Testis (tissue), 3 donors: ENCODE data around the gene HOXA5. TPM values are rescaled to one million over a fixed set of nuclear protein-coding genes. Genes with fewer than 3 reads are reported as not detected.

Experiments
- DNase-seq: peaks from one replicate; pipeline ENCODE4 v3.0.0-alpha.2; 2019
- H3K27ac ChIP-seq, 2 donors: fragments of 200-600 bp; sonication (generic); one replicate each; pipeline ENCODE4 v1.5.1; 2019
- H3K27me3 ChIP-seq: fragments of 200-600 bp; sonication (generic); one replicate; pipeline ENCODE4 v1.5.1; 2019
- H3K36me3 ChIP-seq: fragments of 200-600 bp; sonication (generic); one replicate; pipeline ENCODE4 v1.5.1; 2017; ENCODE audit warnings: low read depth; ENCODE audit errors: missing control alignments
- H3K4me1 ChIP-seq: fragments of 200-600 bp; sonication (generic); one replicate; pipeline ENCODE4 v1.5.1; 2019
- H3K4me3 ChIP-seq, 2 donors: fragments of 200-600 bp; sonication (generic); one replicate each; pipeline ENCODE4 v1.5.1; 2017 to 2019
- H3K9me3 ChIP-seq: fragments of 200-600 bp; sonication (generic); one replicate; pipeline ENCODE4 v1.5.1; 2017
- CTCF ChIP-seq, 3 experiments: fragments of 450-650 bp in 2 of 3; fragments of 200-600 bp in 1 of 3; sonication (generic) in 1 of 3; IDR thresholded peaks; one replicate each; pipeline ENCODE4 v1.5.1; 2016 to 2019; ENCODE audit warnings: antibody characterized with exemption in 3 of 3, mild to moderate bottlenecking in 2 of 3, moderate library complexity in 1 of 3
- POLR2A ChIP-seq: fragments of 450-650 bp; IDR thresholded peaks from one replicate; pipeline ENCODE4 v1.6.1; 2017; ENCODE audit warnings: antibody characterized with exemption, mild to moderate bottlenecking, moderate library complexity
- WGBS, 2 donors: methylation state at CpG; one replicate each; pipeline ENCODE4 v1.1.5; 2018; 5-methylcytosine and 5-hydroxymethylcytosine counted together
- intact Hi-C: fragments of 100-400 bp; cut with DNase I; formaldehyde crosslinking; loops from one replicate; pipeline ENCODE4 v1.15.1; 2023; ENCODE audit warnings: low total_unique reads
- polyA plus RNA-seq: library from polyadenylated mRNA; stranded (reverse); fragments of 350-450 nt; fragmentation: Illumina TruSeq; extraction: RNeasy Lipid Tissue Mini Kit (QIAGEN cat#74804); gene quantifications from one replicate; pipeline ENCODE4 v1.2.3, GENCODE V29; 2014; ENCODE audit warnings: low read depth, low replicate concordance; ENCODE audit not compliant: insufficient read depth
- total RNA-seq, 2 donors: library from RNA; depleted of rRNA; stranded (reverse); fragments of >200 nt; gene quantifications; one replicate each; pipeline ENCODE4 v1.2.3, GENCODE V29; 2016

The HOXA5 gene
- total and polyA plus RNA-seq, 3 donors from 2014 or later: 0.63 to 7.6 TPM; not detected in 1

- Histone ChIP-seq H3K4me3 (peak overlapping the region; percentile 46 to 62), H3K36me3 (no peaks in the 10 kb centered on the region), H3K27me3 (peaks cover 6% of the 10 kb centered on the region), H3K27ac (no peak overlapping the region), H3K9me3 (no peaks in the 10 kb centered on the region), H3K4me1 (peaks cover 10% of the 10 kb centered on the region)
- no peak for TF ChIP-seq POLR2A
- peak; percentile 98 to 100 (median 99) for TF ChIP-seq CTCF (IDR thresholded peaks at IDR 0.05)
- intact Hi-C loops: loop anchor here (10.0 kb wide), 1 partner anchor 786 kb away; no protein-coding TSS in a partner anchor
- WGBS, 2 donors: 2 to 3% methylated on average over 24 to 42 of the region's 54 CpGs
- DNase-seq: peak; percentile 95
Observed at GRCh38 chr7:27160546-27161213, 17.2 kb upstream of the HOXA5 start.

- Histone ChIP-seq H3K27me3 (peaks cover 6% of the 10 kb centered on the region), H3K4me3 (peak overlapping the region; percentile 46 to 62), H3K27ac (no peak overlapping the region), H3K9me3 (no peaks in the 10 kb centered on the region), H3K4me1 (peaks cover 8% of the 10 kb centered on the region), H3K36me3 (no peaks in the 10 kb centered on the region)
- DNase-seq: no peak
- 56 to 58% methylated on average over 20 to 23 of the region's 23 CpGs for WGBS, 2 donors
- intact Hi-C loops: loop anchor here (10.0 kb wide), 1 partner anchor 785 kb away; no protein-coding TSS in a partner anchor
- no peak for TF ChIP-seq POLR2A
- no peak for TF ChIP-seq CTCF (IDR thresholded peaks at IDR 0.05)
Observed at GRCh38 chr7:27160145-27160545, 16.7 kb upstream of the HOXA5 start.

GRCh38 chr7:27159266-27160144 lies 16.0 kb upstream of the HOXA5 start:
- Histone ChIP-seq H3K4me1 (peaks cover 13% of the 10 kb centered on the region), H3K4me3 (no peak overlapping the region), H3K36me3 (no peaks in the 10 kb centered on the region), H3K9me3 (no peaks in the 10 kb centered on the region), H3K27me3 (peaks cover 6% of the 10 kb centered on the region), H3K27ac (no peak overlapping the region)
- DNase-seq: no peak
- intact Hi-C loops: loop anchor here (10.0 kb wide), 1 partner anchor 785 kb away; no protein-coding TSS in a partner anchor
- WGBS, 2 donors: 50 to 61% methylated on average over 20 to 27 of the region's 27 CpGs
- no peak for TF ChIP-seq POLR2A
- no peak for TF ChIP-seq CTCF (IDR thresholded peaks at IDR 0.05)

GRCh38 chr7:27158436-27159265 lies 15.2 kb upstream of the HOXA5 start:
- 28 to 35% methylated on average over 17 to 29 of the region's 35 CpGs for WGBS, 2 donors
- no peak overlapping the region for H3K4me3 ChIP-seq
- no peaks in the 10 kb centered on the region for H3K9me3 ChIP-seq
- H3K4me1 ChIP-seq: peaks cover 13% of the 10 kb centered on the region
- H3K27me3 ChIP-seq: peaks cover 8% of the 10 kb centered on the region
- H3K36me3 ChIP-seq: no peaks in the 10 kb centered on the region
- no peak overlapping the region for H3K27ac ChIP-seq
- intact Hi-C loops: no loop called here
- TF ChIP-seq POLR2A: no peak
- no peak for TF ChIP-seq CTCF (IDR thresholded peaks at IDR 0.05)
- no peak for DNase-seq
